DND-41 (cell line): ENCODE measurements around the gene ARAP1.
"Not testable (repeated sequence)": the region's sequence is repeated elsewhere in the genome, so short reads cannot be mapped to it uniquely, and the experiment has no call there.

Source experiments
- ATAC-seq: fragments of 200-7000 bp; cut with Tn5 transposase; 3 replicates; pipeline ENCODE4 v1.9.1; 2021; ENCODE audit warnings: low read depth; ENCODE audit not compliant: insufficient read depth
- DNase-seq: peaks from one replicate; pipeline ENCODE4 v3.0.0-alpha.2; 2020
- H2AFZ ChIP-seq: 2 replicates; pipeline ENCODE4 v1.6.0; 2012; ENCODE audit warnings: low read depth, low read length
- H3K27ac ChIP-seq: 2 replicates; pipeline ENCODE4 v1.5.1; 2012; ENCODE audit warnings: low read length, inconsistent platforms
- H3K27me3 ChIP-seq: fragments of 200-600 bp; sonication (generic); 2 replicates; pipeline ENCODE4 v1.6.0; 2012; ENCODE audit warnings: low read length, mild to moderate bottlenecking, inconsistent platforms; ENCODE audit not compliant: insufficient read depth, poor library complexity
- H3K36me3 ChIP-seq: 2 replicates; pipeline ENCODE4 v1.5.1; 2012; ENCODE audit warnings: low read length, inconsistent platforms; ENCODE audit not compliant: insufficient read depth
- H3K4me1 ChIP-seq: 2 replicates; pipeline ENCODE4 v1.5.1; 2012; ENCODE audit warnings: mild to moderate bottlenecking, low read length; ENCODE audit not compliant: insufficient read depth
- H3K4me2 ChIP-seq: 2 replicates; pipeline ENCODE4 v1.6.0; 2012; ENCODE audit warnings: mild to moderate bottlenecking, moderate library complexity, low read length, inconsistent platforms; ENCODE audit not compliant: insufficient read depth
- H3K4me3 ChIP-seq, 2 experiments: fragments of 200-600 bp in 1 of 2; shearing (Covaris generic) in 1 of 2; 2 replicates each; pipeline ENCODE4 v1.5.1; 2012 to 2016; ENCODE audit warnings: inconsistent platforms in 2 of 2, low read length in 2 of 2, mild to moderate bottlenecking in 2 of 2, low read depth in 1 of 2, moderate library complexity in 1 of 2
- H3K79me2 ChIP-seq: 2 replicates; pipeline ENCODE4 v1.6.0; 2012; ENCODE audit warnings: low read length, inconsistent platforms; ENCODE audit not compliant: insufficient read depth
- H3K9ac ChIP-seq: 2 replicates; pipeline ENCODE4 v1.6.0; 2012; ENCODE audit warnings: low read depth, mild to moderate bottlenecking, inconsistent platforms, low read length, moderate library complexity
- H3K9me3 ChIP-seq: 2 replicates; pipeline ENCODE4 v1.5.1; 2012; ENCODE audit warnings: low read length, moderate library complexity, mild to moderate bottlenecking, inconsistent platforms; ENCODE audit not compliant: insufficient read depth, severe bottlenecking
- H4K20me1 ChIP-seq: 2 replicates; pipeline ENCODE4 v1.6.0; 2012; ENCODE audit warnings: low read length; ENCODE audit not compliant: insufficient read depth
- EZH2 ChIP-seq: IDR thresholded peaks from 3 replicates; pipeline ENCODE4 v1.6.1; 2012; ENCODE audit warnings: borderline replicate concordance, low read depth, mild to moderate bottlenecking, moderate library complexity, low read length, inconsistent platforms; ENCODE audit not compliant: severe bottlenecking
- TF ChIP-seq, protein P1 (sequence below): IDR thresholded peaks from 2 replicates; pipeline ENCODE4 v1.5.1; 2012; ENCODE audit warnings: borderline replicate concordance, low read length, moderate library complexity, mild to moderate bottlenecking; ENCODE audit not compliant: poor library complexity, severe bottlenecking; ENCODE audit errors: extremely low read depth

ARAP1 gene

DNA sequence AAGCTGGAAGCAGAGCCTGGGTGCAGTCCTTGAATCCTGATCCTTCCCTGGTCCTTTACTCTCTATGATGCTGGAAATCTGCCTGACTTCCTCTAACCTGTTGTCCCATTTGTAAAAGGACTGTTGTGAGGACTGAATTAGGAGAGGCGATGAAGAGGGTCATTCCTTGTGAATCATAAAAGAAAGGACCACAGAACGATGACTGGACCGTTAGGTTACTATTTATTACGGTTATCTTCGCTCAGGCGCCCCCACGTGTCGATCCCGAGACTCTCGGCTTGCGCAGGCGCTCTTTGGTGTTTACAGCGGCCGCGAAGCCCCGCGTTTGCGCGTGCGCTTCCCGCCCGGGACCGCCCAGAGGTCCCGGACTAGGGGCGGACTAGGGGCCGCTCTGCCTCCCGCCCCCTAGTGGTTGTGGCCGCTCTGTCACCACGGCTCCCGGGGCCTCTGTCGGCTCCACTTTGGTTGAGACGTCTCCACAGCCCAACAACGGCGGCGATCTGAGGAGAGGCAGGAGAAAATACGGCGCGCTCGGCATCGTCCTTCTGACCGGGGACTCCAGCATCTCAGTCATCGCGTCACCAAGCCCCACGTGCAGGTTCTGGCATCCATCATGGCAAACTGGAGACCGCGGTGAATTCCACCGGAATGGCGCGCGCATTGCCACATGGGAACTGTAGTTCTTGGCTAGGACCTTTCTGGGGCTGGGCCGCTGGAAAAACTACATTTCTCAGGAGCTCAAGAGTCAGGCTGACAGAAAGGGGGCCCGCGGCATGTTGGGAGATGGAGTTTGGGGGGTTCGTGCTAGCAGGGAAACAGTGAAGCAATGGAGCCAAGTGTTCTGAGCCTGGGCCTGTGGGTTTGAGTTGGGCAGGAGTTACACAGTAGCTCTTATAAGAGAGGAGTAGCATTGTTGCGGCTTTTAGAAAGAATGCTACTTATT, 41.5 kb upstream of the ARAP1 start, which contains the start of gene STARD10:
STARD10 (minus strand) TSS at position 623 of the 943 bp plus-strand sequence. CDS start 12,866 bp downstream, outside the sequence.
- peak within 1 kb of the TSS; percentile 94 for H3K27ac ChIP-seq

DNA sequence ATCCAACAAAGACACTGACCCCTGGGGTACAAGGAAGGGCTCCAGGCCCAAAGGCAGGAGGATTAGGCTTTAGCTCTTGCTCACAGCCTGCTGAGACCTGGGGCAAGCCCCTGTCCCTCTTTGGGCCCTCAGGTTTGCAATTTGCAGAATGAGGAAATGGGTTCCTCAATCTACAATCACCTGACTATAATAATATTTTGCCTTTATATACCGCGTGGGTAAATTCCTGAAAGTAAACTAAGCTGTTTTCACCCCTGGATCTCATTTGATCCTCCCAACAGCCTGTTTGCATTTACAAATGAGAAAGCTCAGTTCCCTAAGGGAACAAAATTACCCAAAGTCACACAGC, 40.8 kb upstream of the ARAP1 start:
- Histone ChIP-seq H3K9me3 (no peaks in the 10 kb centered on the region), H3K27ac (peak overlapping the region; percentile 94), H2AFZ (peak overlapping the region; percentile 86), H3K79me2 (peaks cover 8% of the 10 kb centered on the region; the same call in 1 of the 2 replicates), H3K4me2 (peak overlapping the region; percentile 82), H3K27me3 (no peaks in the 10 kb centered on the region), H3K36me3 (no peaks in the 10 kb centered on the region), H3K4me1 (peaks cover 24% of the 10 kb centered on the region), H4K20me1 (no peaks in the 10 kb centered on the region), H3K9ac (peak overlapping the region; percentile 57), H3K4me3 (peak overlapping the region; percentile 17 to 76; a peak in 3 of 4 replicates)
- ATAC-seq = no peak
- TF ChIP-seq, protein P1, sequence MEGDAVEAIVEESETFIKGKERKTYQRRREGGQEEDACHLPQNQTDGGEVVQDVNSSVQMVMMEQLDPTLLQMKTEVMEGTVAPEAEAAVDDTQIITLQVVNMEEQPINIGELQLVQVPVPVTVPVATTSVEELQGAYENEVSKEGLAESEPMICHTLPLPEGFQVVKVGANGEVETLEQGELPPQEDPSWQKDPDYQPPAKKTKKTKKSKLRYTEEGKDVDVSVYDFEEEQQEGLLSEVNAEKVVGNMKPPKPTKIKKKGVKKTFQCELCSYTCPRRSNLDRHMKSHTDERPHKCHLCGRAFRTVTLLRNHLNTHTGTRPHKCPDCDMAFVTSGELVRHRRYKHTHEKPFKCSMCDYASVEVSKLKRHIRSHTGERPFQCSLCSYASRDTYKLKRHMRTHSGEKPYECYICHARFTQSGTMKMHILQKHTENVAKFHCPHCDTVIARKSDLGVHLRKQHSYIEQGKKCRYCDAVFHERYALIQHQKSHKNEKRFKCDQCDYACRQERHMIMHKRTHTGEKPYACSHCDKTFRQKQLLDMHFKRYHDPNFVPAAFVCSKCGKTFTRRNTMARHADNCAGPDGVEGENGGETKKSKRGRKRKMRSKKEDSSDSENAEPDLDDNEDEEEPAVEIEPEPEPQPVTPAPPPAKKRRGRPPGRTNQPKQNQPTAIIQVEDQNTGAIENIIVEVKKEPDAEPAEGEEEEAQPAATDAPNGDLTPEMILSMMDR = no peak
- TF ChIP-seq EZH2 = no peak
- DNase-seq = no peak

More for the DNA sequence above, 41.5 kb upstream of the ARAP1 start, which contains the start of gene STARD10:
- Histone ChIP-seq H4K20me1 (no peaks in the 10 kb centered on the region), H3K36me3 (no peaks in the 10 kb centered on the region), H3K4me1 (peaks cover 24% of the 10 kb centered on the region), H2AFZ (peak within 1 kb of the TSS; percentile 86), H3K4me2 (peak within 1 kb of the TSS; percentile 82), H3K4me3 (peak within 1 kb of the TSS; percentile 49 to 76; a peak in 3 of 4 replicates), H3K27me3 (no peaks in the 10 kb centered on the region), H3K9ac (peak within 1 kb of the TSS; percentile 57), H3K9me3 (no peaks in the 10 kb centered on the region), H3K79me2 (peaks cover 8% of the 10 kb centered on the region; the same call in 1 of the 2 replicates)
- peak; percentile 92 for ATAC-seq
- DNase-seq = peak; percentile 96
- no peak for TF ChIP-seq EZH2
- TF ChIP-seq, protein P1 = peak; percentile 93

DNA sequence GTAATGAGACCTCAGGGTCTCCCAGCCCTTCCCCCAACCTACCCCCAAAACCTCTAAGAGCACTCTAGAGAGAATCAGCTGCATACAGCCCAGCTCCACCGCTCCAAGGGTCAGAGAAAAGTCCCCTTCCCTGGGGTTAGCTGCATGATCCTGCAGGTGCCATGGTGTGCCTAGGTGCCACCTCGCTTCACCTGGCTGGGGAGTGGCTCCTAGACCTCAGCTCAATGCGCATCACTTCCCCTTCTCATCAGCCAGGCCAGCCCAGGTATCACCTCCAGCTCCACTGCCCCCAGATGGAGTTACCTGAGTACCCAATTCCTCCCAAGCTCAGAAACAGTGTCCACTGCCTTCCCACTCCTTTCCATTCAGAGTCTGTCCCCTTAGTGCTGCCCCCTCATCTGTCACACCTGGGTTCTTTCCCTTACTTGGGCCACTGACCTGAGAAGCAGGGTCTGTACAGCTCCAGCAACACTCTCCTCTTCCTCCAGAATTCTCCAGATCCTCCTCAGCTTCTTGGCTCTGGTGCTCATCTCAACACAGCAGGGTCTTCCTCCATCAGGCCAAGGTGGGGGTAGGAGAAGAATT, 40.3 kb upstream of the ARAP1 start:
- ATAC-seq (no peak), DNase-seq (no peak)
- Histone ChIP-seq H3K36me3 (no peaks in the 10 kb centered on the region), H3K4me3 (peak overlapping the region in 1 of 2 experiments; percentile 76; a peak in 3 of 4 replicates), H3K4me1 (peaks cover 24% of the 10 kb centered on the region), H3K9me3 (no peaks in the 10 kb centered on the region), H3K27me3 (no peaks in the 10 kb centered on the region), H2AFZ (peak overlapping the region; percentile 86), H3K9ac (peak overlapping the region; percentile 57), H3K27ac (peak overlapping the region; percentile 94), H3K4me2 (peak overlapping the region; percentile 82), H3K79me2 (peaks cover 8% of the 10 kb centered on the region; the same call in 1 of the 2 replicates), H4K20me1 (no peaks in the 10 kb centered on the region)
- no peak for TF ChIP-seq EZH2
- TF ChIP-seq, protein P1 = no peak

GRCh38 chr11:72791228-72791627, 39.0 kb upstream of the ARAP1 start:
- not testable (repeated sequence) for H3K9me3 ChIP-seq, H3K79me2 ChIP-seq, H2AFZ ChIP-seq, H3K27me3 ChIP-seq, H4K20me1 ChIP-seq, ATAC-seq, H3K9ac ChIP-seq, H3K36me3 ChIP-seq, DNase-seq, H3K27ac ChIP-seq, H3K4me3 ChIP-seq
- H3K4me1 ChIP-seq = peaks cover 24% of the 10 kb centered on the region
- H3K4me2 ChIP-seq = 0 out of 2 replicates have a peak overlapping the region, but pooled peaks have one; percentile 8
